H7 (cell line): Measurements from ENCODE around the gene BANF1. TPM values are rescaled to one million over a fixed set of nuclear protein-coding genes. Genes with fewer than 3 reads are reported as not detected.
"Not testable (repeated sequence)": the region's sequence is repeated elsewhere in the genome, so short reads cannot be mapped to it uniquely, and the experiment has no call there.

Experiments used
- DNase-seq: peaks from one replicate; pipeline ENCODE4 v3.0.0; 2012
- H3K27me3 ChIP-seq: 2 replicates; pipeline ENCODE4 v1.6.0; 2011; ENCODE audit warnings: mild to moderate bottlenecking, low read length; ENCODE audit not compliant: control insufficient read depth, insufficient read depth
- H3K36me3 ChIP-seq: replicated peaks from 2 replicates; pipeline ENCODE4 v1.5.1; 2011; ENCODE audit warnings: low read length; ENCODE audit not compliant: control insufficient read depth, insufficient read depth
- H3K4me3 ChIP-seq: 2 replicates; pipeline ENCODE4 v1.5.1; 2011; ENCODE audit warnings: low read depth, mild to moderate bottlenecking, control low read depth, low read length, moderate library complexity; ENCODE audit not compliant: insufficient read depth
- total RNA-seq: library from RNA; depleted of rRNA; stranded (reverse); fragments of >200 nt; shearing (Covaris generic); gene quantifications from 2 replicates; pipeline ENCODE4 v1.2.3, GENCODE V29; 2014

The BANF1 gene
- total RNA-seq, 1 experiment from 2014 or later: 57.4 TPM

GRCh38 chr11:66012371-66012945 is 10.2 kb downstream of the BANF1 start:
- no peaks in the 10 kb centered on the region for H3K36me3 ChIP-seq
- H3K27me3 ChIP-seq: no peaks in the 10 kb centered on the region; the same call in 1 of the 2 replicates
- H3K4me3 ChIP-seq: no peak overlapping the region; the same call in 1 of the 2 replicates
- DNase-seq: peak; percentile 67

- no peaks in the 10 kb centered on the region; the same call in 1 of the 2 replicates for H3K27me3 ChIP-seq
- no peaks in the 10 kb centered on the region for H3K36me3 ChIP-seq
- DNase-seq: peak; percentile 62
- H3K4me3 ChIP-seq: no peak overlapping the region
Observed at GRCh38 chr11:66012946-66013761, 10.9 kb downstream of the BANF1 start.

GRCh38 chr11:66013762-66014100 is 11.4 kb downstream of the BANF1 start:
- no peaks in the 10 kb centered on the region; the same call in 1 of the 2 replicates for H3K27me3 ChIP-seq
- no peaks in the 10 kb centered on the region for H3K36me3 ChIP-seq
- no peak for DNase-seq
- no peak overlapping the region for H3K4me3 ChIP-seq

- Histone ChIP-seq H3K4me3 (no peak overlapping the region), H3K36me3 (no peaks in the 10 kb centered on the region), H3K27me3 (no peaks in the 10 kb centered on the region; the same call in 1 of the 2 replicates)
- DNase-seq: no peak
Observed at GRCh38 chr11:66014804-66015453, 12.6 kb downstream of the BANF1 start.

GRCh38 chr11:66015454-66015881 is 13.2 kb downstream of the BANF1 start:
- H3K36me3 ChIP-seq: no peaks in the 10 kb centered on the region
- H3K4me3 ChIP-seq: no peak overlapping the region
- no peaks in the 10 kb centered on the region; the same call in 1 of the 2 replicates for H3K27me3 ChIP-seq
- DNase-seq: no peak

- no peaks in the 10 kb centered on the region for H3K36me3 ChIP-seq
- no peak overlapping the region for H3K4me3 ChIP-seq
Observed at GRCh38 chr11:66015936-66016792, 13.9 kb downstream of the BANF1 start.

GRCh38 chr11:66016793-66017177 is 14.5 kb downstream of the BANF1 start:
- no peaks in the 10 kb centered on the region for H3K36me3 ChIP-seq
- DNase-seq: no peak
- H3K27me3 ChIP-seq: peaks cover 1% of the 10 kb centered on the region; the same call in 1 of the 2 replicates
- H3K4me3 ChIP-seq: no peak overlapping the region

More at GRCh38 chr11:66015936-66016792, 13.9 kb downstream of the BANF1 start:
- H3K27me3 ChIP-seq: no peaks in the 10 kb centered on the region; the same call in 1 of the 2 replicates
- no peak for DNase-seq

- Histone ChIP-seq H3K36me3 (no peaks in the 10 kb centered on the region), H3K27me3 (peaks cover 3% of the 10 kb centered on the region; the same call in 1 of the 2 replicates), H3K4me3 (no peak overlapping the region)
- DNase-seq: no peak
Observed at GRCh38 chr11:66017321-66017720, 15.0 kb downstream of the BANF1 start.

GRCh38 chr11:66020212-66020611 is 17.9 kb downstream of the BANF1 start:
- H3K27me3 ChIP-seq: peaks cover 8% of the 10 kb centered on the region
- no peak overlapping the region for H3K4me3 ChIP-seq
- DNase-seq: no peak
- no peaks in the 10 kb centered on the region for H3K36me3 ChIP-seq

GRCh38 chr11:66020618-66021357 is 18.5 kb downstream of the BANF1 start:
- DNase-seq: no peak
- no peaks in the 10 kb centered on the region for H3K36me3 ChIP-seq
- H3K27me3 ChIP-seq: peaks cover 8% of the 10 kb centered on the region
- H3K4me3 ChIP-seq: no peak overlapping the region

- peaks cover 8% of the 10 kb centered on the region for H3K27me3 ChIP-seq
- peak; percentile 98 for DNase-seq
- H3K36me3 ChIP-seq: no peaks in the 10 kb centered on the region
- no peak overlapping the region for H3K4me3 ChIP-seq
Observed at GRCh38 chr11:66022401-66023185, 20.3 kb downstream of the BANF1 start.

GRCh38 chr11:66023186-66023440 is 20.8 kb downstream of the BANF1 start:
- not testable (repeated sequence) for DNase-seq, H3K36me3 ChIP-seq, H3K27me3 ChIP-seq, H3K4me3 ChIP-seq

- Histone ChIP-seq H3K36me3 (no peaks in the 10 kb centered on the region), H3K4me3 (no peak within 1 kb of the TSS), H3K27me3 (peaks cover 8% of the 10 kb centered on the region)
- no peak for DNase-seq
Observed at GRCh38 chr11:66026017-66026529, 23.8 kb downstream of the BANF1 start, which contains the start of gene CATSPER1. CATSPER1 (minus strand) TSS chr11:66026479; CDS start chr11:66026379, 100 bp downstream.
